H9 (cell line): ENCODE results near the gene METRNL. TPM values are rescaled to one million over a fixed set of nuclear protein-coding genes. Genes with fewer than 3 reads are reported as not detected.
A peak's percentile ranks its signal among the peaks of the same experiment; 100 is the strongest.

ENCODE experiments used
- DNase-seq: peaks from one replicate; pipeline ENCODE4 v3.0.0-alpha.2; 2017
- H2AFZ ChIP-seq: one replicate; pipeline ENCODE4 v1.6.1; 2013; ENCODE audit warnings: mild to moderate bottlenecking, low read length, control low read depth, moderate library complexity
- H2AK5ac ChIP-seq: 2 replicates; pipeline ENCODE4 v1.6.1; 2013; ENCODE audit warnings: low read length, control low read depth, mixed read lengths; ENCODE audit not compliant: insufficient read length
- H2BK120ac ChIP-seq: one replicate; pipeline ENCODE4 v1.6.1; 2013; ENCODE audit warnings: low read depth, mild to moderate bottlenecking, low read length, control low read depth, inconsistent platforms; ENCODE audit not compliant: poor library complexity, severe bottlenecking
- H2BK12ac ChIP-seq: 2 replicates; pipeline ENCODE4 v1.6.1; 2013; ENCODE audit warnings: low read length, control low read depth, mixed read lengths, low read depth; ENCODE audit not compliant: insufficient read length
- H2BK15ac ChIP-seq: 2 replicates; pipeline ENCODE4 v1.6.1; 2013; ENCODE audit warnings: low read depth, low read length, control low read depth
- H2BK20ac ChIP-seq: one replicate; pipeline ENCODE4 v1.6.1; 2013; ENCODE audit warnings: low read depth, mild to moderate bottlenecking, low read length, control low read depth, inconsistent platforms; ENCODE audit not compliant: poor library complexity, severe bottlenecking
- H2BK5ac ChIP-seq: 2 replicates; pipeline ENCODE4 v1.6.1; 2013; ENCODE audit warnings: low read length, control low read depth, mixed read lengths; ENCODE audit not compliant: insufficient read length
- H3K14ac ChIP-seq: 2 replicates; pipeline ENCODE4 v1.6.1; 2013; ENCODE audit warnings: low read length, control low read depth; ENCODE audit not compliant: insufficient read depth
- H3K18ac ChIP-seq: 2 replicates; pipeline ENCODE4 v1.6.1; 2013; ENCODE audit warnings: low read depth, mild to moderate bottlenecking, mixed read lengths, low read length, control low read depth; ENCODE audit not compliant: insufficient read length
- H3K23ac ChIP-seq: 2 replicates; pipeline ENCODE4 v1.6.1; 2013; ENCODE audit warnings: low read length, control low read depth, mixed read lengths, low read depth; ENCODE audit not compliant: insufficient read length
- H3K23me2 ChIP-seq: 2 replicates; pipeline ENCODE4 v1.6.1; 2013; ENCODE audit warnings: low read depth, mild to moderate bottlenecking, mixed read lengths, low read length, control low read depth; ENCODE audit not compliant: insufficient read length, poor library complexity, severe bottlenecking
- H3K27ac ChIP-seq: 2 replicates; pipeline ENCODE4 v1.5.1; 2013; ENCODE audit warnings: low read length, control low read depth, mixed read lengths, low read depth; ENCODE audit not compliant: insufficient read length
- H3K27me3 ChIP-seq: 2 replicates; pipeline ENCODE4 v1.6.1; 2013; ENCODE audit warnings: low read length, control low read depth, inconsistent platforms; ENCODE audit not compliant: insufficient read depth
- H3K4ac ChIP-seq: 2 replicates; pipeline ENCODE4 v1.6.1; 2013; ENCODE audit warnings: low read depth, mild to moderate bottlenecking, control low read depth, inconsistent platforms, low read length, moderate library complexity
- H3K4me1 ChIP-seq: 2 replicates; pipeline ENCODE4 v1.6.1; 2013; ENCODE audit warnings: low read length, control low read depth, inconsistent platforms; ENCODE audit not compliant: insufficient read depth
- H3K4me2 ChIP-seq: 2 replicates; pipeline ENCODE4 v1.6.1; 2013; ENCODE audit warnings: low read length, control low read depth, mixed read lengths; ENCODE audit not compliant: insufficient read length, insufficient read depth
- H3K56ac ChIP-seq: 2 replicates; pipeline ENCODE4 v1.6.1; 2013; ENCODE audit warnings: low read depth, mild to moderate bottlenecking, mixed read lengths, low read length, control low read depth; ENCODE audit not compliant: insufficient read length
- H3K79me1 ChIP-seq: 2 replicates; pipeline ENCODE4 v1.6.1; 2013; ENCODE audit warnings: low read depth, mild to moderate bottlenecking, moderate library complexity, low read length, control low read depth, inconsistent platforms; ENCODE audit not compliant: insufficient read depth, poor library complexity, severe bottlenecking
- H3K79me2 ChIP-seq: 2 replicates; pipeline ENCODE4 v1.6.1; 2013; ENCODE audit warnings: low read length, control low read depth, inconsistent platforms; ENCODE audit not compliant: insufficient read depth
- H3K9ac ChIP-seq: 2 replicates; pipeline ENCODE4 v1.6.1; 2013; ENCODE audit warnings: low read length, control low read depth, mixed read lengths; ENCODE audit not compliant: insufficient read length; ENCODE audit errors: extremely low read depth
- H3K9me3 ChIP-seq: one replicate; pipeline ENCODE4 v1.6.1; 2013; ENCODE audit warnings: low read depth, low read length, inconsistent platforms; ENCODE audit not compliant: control insufficient read depth
- H3T11ph ChIP-seq: one replicate; pipeline ENCODE4 v1.6.1; 2013; ENCODE audit warnings: mild to moderate bottlenecking, low read length, control low read depth, inconsistent platforms
- H4K20me1 ChIP-seq: one replicate; pipeline ENCODE4 v1.6.1; 2013; ENCODE audit not compliant: control insufficient read depth, insufficient read length, insufficient read depth
- H4K5ac ChIP-seq: 2 replicates; pipeline ENCODE4 v1.6.1; 2013; ENCODE audit warnings: low read depth, mild to moderate bottlenecking, mixed read lengths, low read length, control low read depth; ENCODE audit not compliant: insufficient read length
- H4K8ac ChIP-seq: replicated peaks from 2 replicates; pipeline ENCODE4 v1.6.1; 2013; ENCODE audit warnings: low read length, control low read depth, mixed read lengths, low read depth; ENCODE audit not compliant: insufficient read length
- H4K91ac ChIP-seq: 2 replicates; pipeline ENCODE4 v1.6.1; 2013; ENCODE audit warnings: low read depth, mild to moderate bottlenecking, moderate library complexity, mixed read lengths, low read length, control low read depth; ENCODE audit not compliant: insufficient read length
- H3K27ac Mint-ChIP-seq, 3 experiments: 2 replicates in 2 of 3; 3 replicates in 1 of 3; pipeline ENCODE4 v1.8.0; 2020 to 2021; ENCODE audit warnings: mixed read lengths in 3 of 3, mild to moderate bottlenecking in 1 of 3, moderate library complexity in 1 of 3
- H3K27me3 Mint-ChIP-seq: 2 replicates; pipeline ENCODE4 v1.8.0; 2021; ENCODE audit warnings: low read depth, mild to moderate bottlenecking, moderate library complexity, mixed read lengths
- H3K36me3 Mint-ChIP-seq, 3 experiments: 2 replicates in 2 of 3; 3 replicates in 1 of 3; pipeline ENCODE4 v1.8.0; 2020 to 2021; ENCODE audit warnings: low read depth in 3 of 3, mixed read lengths in 3 of 3; ENCODE audit not compliant: insufficient read depth in 1 of 3
- H3K4me1 Mint-ChIP-seq, 2 experiments: 2 replicates each; pipeline ENCODE4 v1.8.0; 2020; ENCODE audit warnings: mixed read lengths in 2 of 2
- H3K4me3 Mint-ChIP-seq, 2 experiments: 2 replicates in 1 of 2; 3 replicates in 1 of 2; pipeline ENCODE4 v1.8.0; 2020 to 2021; ENCODE audit warnings: mild to moderate bottlenecking in 2 of 2, mixed read lengths in 2 of 2, moderate library complexity in 1 of 2
- H3K9me3 Mint-ChIP-seq, 2 experiments: 2 replicates in 1 of 2; 3 replicates in 1 of 2; pipeline ENCODE4 v1.8.0; 2020; ENCODE audit warnings: mild to moderate bottlenecking in 2 of 2, mixed read lengths in 2 of 2, moderate library complexity in 1 of 2
- CTCF ChIP-seq: fragments of 200-600 bp; sonication (generic); conservative IDR thresholded peaks from 3 replicates; pipeline ENCODE4 v1.8.0; 2021; ENCODE audit warnings: antibody characterized with exemption, mild to moderate bottlenecking
- WGBS: extraction: QIAGEN DNeasy Blood & Tissue Kit; methylation state at CpG from one replicate; pipeline ENCODE4 v1.1.7; 2013; ENCODE audit warnings: missing lambda C conversion rate, low lambda C conversion rate, mixed read lengths; ENCODE audit not compliant: insufficient read length; ENCODE audit errors: extremely low coverage; 5-methylcytosine and 5-hydroxymethylcytosine counted together
- total RNA-seq: library from RNA; stranded (reverse); gene quantifications from 2 replicates; pipeline ENCODE4 v1.2.1, GENCODE V29; 2021

The METRNL gene
- total RNA-seq, 1 experiment from 2014 or later: 21.4 TPM

DNA sequence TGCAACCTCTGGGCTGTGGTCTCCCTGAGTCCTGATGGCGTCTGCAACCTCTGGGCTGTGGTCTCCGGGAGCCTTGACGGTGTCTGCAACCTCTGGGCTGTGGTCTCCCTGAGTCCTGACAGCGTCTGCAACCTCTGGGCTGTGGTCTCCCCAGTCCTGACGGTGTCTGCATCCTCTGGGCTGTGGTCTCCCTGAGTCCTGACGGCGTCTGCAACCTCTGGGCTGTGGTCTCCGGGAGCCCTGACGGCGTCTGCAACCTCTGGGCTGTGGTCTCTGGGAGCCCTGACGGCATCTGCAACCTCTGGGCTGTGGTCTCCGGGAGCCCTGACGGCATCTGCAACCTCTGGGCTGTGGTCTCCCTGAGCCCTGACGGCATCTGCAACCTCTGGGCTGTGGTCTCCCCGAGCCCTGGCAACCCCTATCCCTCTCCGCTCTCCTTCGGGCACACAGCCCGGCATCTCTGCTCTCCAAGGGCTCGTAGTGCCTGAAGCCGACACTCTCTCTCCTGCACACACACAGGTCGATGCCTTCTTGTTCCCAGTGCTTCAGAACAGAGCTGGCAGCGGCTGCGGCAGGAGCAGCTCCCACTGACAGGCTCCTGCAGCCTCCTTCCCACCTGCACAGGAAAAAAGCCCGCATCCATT is 45.6 kb downstream of the METRNL start:
- no peaks in the 10 kb centered on the region for H3K9me3 ChIP-seq
- H3K23me2 ChIP-seq: no peaks in the 10 kb centered on the region
- no peak overlapping the region for H4K91ac ChIP-seq
- no peak overlapping the region for H2AK5ac ChIP-seq
- H3K56ac ChIP-seq: no peak overlapping the region
- no peak overlapping the region for H3K9ac ChIP-seq
- Mint-ChIP-seq H3K27ac (no peak overlapping the region), H3K4me1 (peaks cover 20 to 23% of the 10 kb centered on the region in 2 experiments), H3K36me3 (peaks cover 0 to 4% (median 0%) of the 10 kb centered on the region in 3 experiments; a peak in 2 of 7 replicates), H3K27me3 (peaks cover 46% of the 10 kb centered on the region), H3K4me3 (no peak overlapping the region), H3K9me3 (peaks cover 2 to 4% of the 10 kb centered on the region in 2 experiments; a peak in 4 of 5 replicates)
- H3K18ac ChIP-seq: no peak overlapping the region
- no peak overlapping the region for H3K27ac ChIP-seq
- H2BK120ac ChIP-seq: no peak overlapping the region
- no peak overlapping the region for H3K4me2 ChIP-seq
- H3K79me2 ChIP-seq: no peaks in the 10 kb centered on the region
- no peak overlapping the region for H2AFZ ChIP-seq
- no peak overlapping the region; the same call in 1 of the 2 replicates for H3K14ac ChIP-seq
- DNase-seq: peak; percentile 29
- WGBS: no CpG with 5 or more reads among the region's 24 CpGs
- H4K20me1 ChIP-seq: no peaks in the 10 kb centered on the region
- no peak overlapping the region for H2BK20ac ChIP-seq
- H2BK5ac ChIP-seq: no peak overlapping the region
- no peak for TF ChIP-seq CTCF
- no peak overlapping the region for H3T11ph ChIP-seq
- no peak overlapping the region; the same call in 1 of the 2 replicates for H2BK15ac ChIP-seq
- H3K4me1 ChIP-seq: peaks cover 4% of the 10 kb centered on the region; the same call in 1 of the 2 replicates
- no peak overlapping the region for H2BK12ac ChIP-seq
- H4K8ac ChIP-seq: no peak overlapping the region
- peaks cover 9% of the 10 kb centered on the region; the same call in 1 of the 2 replicates for H3K27me3 ChIP-seq
- H4K5ac ChIP-seq: no peak overlapping the region
- H3K23ac ChIP-seq: no peak overlapping the region
- no peaks in the 10 kb centered on the region for H3K79me1 ChIP-seq
- H3K4ac ChIP-seq: no peak overlapping the region
